GM12892 (cell line): ENCODE data around the gene NFASC.

Experiments used
- POLR2A ChIP-seq: IDR thresholded peaks from 2 replicates; pipeline ENCODE4 v1.6.1; 2011; ENCODE audit warnings: low read depth, low read length, control low read depth
- POLR2AphosphoS5 ChIP-seq: IDR thresholded peaks from 2 replicates; pipeline ENCODE4 v1.6.1; 2011; ENCODE audit warnings: low read depth, low read length, control low read depth
- TAF1 ChIP-seq: IDR thresholded peaks from 2 replicates; pipeline ENCODE4 v1.6.1; 2011; ENCODE audit warnings: low read depth, mild to moderate bottlenecking, control low read depth, low read length, borderline replicate concordance

DNA sequence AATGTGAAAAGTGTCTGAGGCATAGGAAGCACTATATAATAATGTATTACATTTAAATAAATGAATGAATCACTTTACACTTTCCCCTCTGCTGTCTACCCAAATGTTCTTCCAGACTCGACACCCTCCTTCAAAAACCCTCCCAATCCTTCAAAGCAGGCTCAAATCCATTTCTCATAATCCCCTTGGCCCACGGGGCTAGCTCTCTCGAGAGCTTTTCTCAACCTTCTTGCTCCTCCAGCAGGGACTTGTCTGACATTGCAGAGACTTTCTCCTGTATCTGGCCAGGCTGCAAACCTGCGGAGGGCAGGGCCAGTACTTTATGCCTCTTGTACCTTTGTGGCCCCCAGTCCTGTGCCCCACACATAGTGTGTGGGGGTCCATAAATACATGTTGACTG lies 158.3 kb downstream of the NFASC start:
- no peak for TF ChIP-seq POLR2AphosphoS5
- no peak for TF ChIP-seq POLR2A
- TF ChIP-seq TAF1 = no peak
